Stimulated activated CD4-positive, alpha-beta T cell treated with anti-CD3 and anti-CD28 coated beads, TNF-alpha, amount 100 ng/mL, for 4 hours (primary cell): ENCODE data around the gene SERPINA10.
"Not testable (repeated sequence)": the region's sequence is repeated elsewhere in the genome, so short reads cannot be mapped to it uniquely, and the experiment has no call there.

Source experiments
- DNase-seq, 3 experiments: peaks; one replicate each; pipeline ENCODE4 v3.0.0-alpha.2; 2020; ENCODE audit warnings: low read depth in 3 of 3

SERPINA10 gene

DNA sequence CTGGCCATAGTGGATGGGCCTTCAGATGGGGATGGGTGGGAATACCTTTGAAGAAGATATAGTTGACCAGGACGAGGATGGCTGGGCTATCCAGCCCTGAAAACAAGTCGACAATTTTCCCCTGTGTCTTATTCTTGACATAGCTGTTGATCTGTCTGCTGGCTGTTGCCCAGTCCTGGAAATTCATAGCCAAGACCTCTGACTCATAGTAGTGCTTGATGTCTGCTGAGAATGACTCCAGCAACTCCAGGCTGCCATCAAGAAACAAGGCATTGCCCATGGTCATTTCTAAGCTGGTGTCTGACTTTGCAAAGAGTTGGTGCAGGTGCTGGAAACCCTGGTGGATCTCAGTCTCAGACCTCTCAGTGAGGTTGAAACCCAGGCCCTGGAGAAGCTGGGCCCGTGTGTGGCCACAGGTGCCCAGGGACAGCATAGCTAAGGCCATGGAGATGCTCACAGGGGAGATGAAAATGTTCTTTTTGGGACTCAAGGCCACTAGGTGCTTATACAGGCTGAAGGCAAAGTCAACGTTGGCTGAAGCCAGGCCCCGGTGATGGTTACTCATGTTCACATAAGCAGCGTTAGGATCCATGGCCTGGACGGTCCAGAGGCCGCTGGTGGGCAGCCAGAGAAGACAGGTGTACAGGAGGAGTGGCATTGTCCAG, 21.1 kb upstream of the SERPINA10 start:
- DNase-seq, result no peak

DNA sequence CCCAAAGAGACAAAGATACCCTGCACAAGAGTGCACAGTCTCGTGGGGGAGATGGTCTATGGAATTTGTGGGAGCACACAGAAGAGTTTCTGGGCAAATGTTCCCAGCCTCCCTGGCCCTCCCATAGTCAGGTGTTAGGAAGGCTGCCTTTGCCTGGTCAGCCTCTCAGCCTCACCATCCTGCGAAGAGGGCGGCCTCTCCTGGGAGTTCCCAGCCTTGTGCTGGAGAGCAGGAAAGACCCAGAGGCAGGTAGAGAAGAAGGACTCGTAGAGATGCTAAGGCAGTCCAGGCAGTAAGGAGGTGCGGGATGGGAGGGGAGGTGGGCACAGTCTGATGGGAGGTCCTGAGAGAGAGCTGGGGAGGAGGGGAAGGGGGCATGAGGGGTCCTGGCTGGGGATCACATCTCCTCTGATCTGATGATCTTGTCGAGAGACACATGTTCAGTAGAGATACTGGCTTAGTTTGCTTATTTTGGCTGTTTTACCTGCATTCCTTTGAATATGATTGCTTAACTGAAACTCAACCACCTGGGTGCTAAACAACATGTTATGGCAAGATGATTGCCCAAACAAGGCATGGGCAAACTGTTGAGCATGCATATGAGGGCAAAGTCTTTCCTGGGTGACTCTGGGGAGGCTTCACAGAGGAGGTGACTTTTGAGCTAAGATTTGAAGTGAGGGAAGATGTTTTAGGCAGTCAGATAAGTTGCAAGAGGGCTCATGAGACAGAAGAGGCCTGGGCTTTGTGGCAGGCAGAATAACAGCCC, 19.6 kb upstream of the SERPINA10 start:
- no peak for DNase-seq

DNA sequence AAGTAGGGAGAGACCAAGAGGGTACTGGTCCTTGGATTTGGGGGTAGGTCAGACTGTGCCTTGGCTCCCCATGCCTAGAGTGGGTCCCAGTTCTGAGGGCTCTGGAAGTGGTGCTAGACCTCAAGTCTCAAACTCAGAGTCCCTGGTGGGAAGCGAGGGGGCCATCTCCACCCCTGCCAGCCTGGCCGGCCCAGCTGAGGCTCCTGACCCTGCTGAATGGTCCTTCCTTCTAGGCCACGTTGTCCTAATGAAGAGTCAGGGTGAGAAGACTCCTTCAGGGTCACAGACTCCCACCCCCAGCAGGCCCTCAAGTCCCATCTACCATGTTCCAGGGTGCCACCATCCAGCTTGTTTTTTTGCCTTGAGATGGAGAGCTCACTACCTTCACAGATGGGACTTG, 17.2 kb upstream of the SERPINA10 start:
- DNase-seq, result no peak

DNA sequence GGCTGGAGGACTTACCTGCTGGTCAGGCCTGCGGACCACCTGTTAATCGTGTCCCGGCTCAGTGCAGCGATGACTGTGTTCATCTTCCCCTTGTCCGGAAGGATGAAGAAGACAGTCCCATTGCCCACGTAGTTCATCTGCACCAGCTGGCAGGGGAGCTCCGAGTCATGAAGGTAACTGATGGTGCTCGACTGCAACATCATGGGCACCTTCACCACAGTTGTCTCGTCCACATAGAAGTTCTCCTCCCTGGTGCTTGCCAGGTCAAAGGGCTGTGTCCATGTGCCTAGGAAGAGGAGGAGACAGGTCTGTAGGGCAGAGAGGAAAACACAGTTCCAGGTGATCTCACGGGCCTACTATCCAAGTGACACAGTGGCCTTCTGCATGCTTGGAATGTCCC, 16.7 kb upstream of the SERPINA10 start:
- no peak for DNase-seq

DNA sequence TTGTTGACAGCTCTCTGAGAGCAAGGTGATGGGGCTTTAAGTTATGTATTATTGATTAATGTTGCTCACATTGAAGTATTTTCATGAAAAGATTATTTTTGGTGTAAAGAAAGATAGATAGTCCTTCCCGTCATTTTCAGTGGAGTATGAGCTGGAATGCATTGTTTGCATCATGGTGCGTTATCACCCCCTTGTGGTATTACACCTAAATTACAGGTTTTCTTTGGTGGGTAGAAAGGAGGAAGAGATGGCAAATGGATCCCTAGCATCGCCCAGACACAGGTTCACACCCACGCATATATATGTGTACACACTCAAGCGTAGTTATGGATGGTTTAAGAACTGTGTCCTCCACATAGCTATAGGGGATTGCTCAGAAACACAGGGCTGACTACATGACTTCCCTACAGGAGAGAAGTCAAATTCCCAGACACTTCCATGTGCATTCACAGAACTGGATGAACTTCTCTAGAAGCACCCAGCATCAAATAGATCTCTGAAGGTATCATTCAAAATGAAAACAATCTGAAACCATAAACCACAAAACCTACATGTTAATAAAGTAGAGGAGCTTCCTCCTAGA, 14.4 kb upstream of the SERPINA10 start:
- no peak for DNase-seq

DNA sequence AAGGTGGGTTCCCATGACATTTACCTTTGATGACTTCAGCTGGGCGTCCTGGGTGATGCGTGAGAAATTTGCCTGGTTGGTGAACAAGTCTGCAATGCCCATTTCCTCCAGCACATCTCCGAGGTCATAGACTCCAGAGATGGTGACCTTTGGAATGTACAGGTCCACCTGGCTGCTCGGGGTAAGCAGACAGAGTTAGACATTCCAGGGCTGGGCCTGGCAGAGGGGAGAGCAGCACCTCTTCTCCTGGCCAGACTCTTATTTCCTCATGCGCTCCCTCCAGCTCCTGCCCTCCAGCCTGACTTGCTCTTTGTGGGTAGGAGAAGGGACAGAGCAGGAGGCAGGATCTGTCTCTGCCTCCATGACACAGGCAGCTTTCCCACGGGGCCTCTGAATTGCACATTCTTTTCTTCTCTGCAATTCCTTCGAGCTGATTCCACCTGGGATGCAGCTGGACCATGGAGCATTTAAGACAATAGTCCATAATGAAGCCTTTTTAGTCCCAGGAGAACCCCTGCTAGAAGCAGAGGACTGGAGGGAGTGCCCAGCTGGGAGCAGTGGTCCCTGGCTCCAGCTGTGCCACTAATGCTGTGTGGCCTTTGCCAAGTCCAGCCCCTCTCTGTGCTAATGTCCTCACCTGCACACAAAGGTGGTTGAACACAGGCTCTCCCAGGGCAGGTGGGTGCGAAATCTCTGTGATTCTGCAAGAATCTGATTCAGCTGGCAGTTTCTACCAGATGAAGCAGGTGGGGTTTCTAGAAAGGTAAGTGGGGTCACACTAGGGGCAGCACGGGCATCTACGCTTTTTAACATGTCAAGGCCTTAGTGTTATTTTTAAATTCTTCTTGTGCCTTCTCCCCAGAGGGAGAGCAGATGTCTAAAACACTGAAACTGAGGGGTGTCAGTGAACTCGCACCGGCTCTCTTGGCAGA, 13.2 kb upstream of the SERPINA10 start:
- DNase-seq, result no peak

DNA sequence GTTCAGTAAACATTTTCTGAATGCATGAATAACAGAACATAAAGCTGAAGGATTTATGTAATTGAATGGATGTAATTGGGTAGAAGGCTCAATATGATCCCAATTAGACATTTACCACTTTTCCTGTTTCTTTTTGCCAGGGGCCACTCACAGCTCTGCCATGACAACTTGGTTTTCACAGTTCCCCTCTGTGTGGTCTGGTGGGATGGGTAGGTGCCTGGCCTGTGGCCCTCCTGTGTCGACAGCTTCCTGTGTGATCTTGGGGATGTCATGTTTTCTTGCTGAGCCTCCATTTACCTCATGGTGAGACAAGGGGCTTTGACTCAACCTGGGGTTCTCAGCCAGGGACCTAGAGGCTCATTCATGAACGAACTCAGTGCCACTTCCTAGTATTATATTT, 12.6 kb upstream of the SERPINA10 start:
- no peak for DNase-seq

DNA sequence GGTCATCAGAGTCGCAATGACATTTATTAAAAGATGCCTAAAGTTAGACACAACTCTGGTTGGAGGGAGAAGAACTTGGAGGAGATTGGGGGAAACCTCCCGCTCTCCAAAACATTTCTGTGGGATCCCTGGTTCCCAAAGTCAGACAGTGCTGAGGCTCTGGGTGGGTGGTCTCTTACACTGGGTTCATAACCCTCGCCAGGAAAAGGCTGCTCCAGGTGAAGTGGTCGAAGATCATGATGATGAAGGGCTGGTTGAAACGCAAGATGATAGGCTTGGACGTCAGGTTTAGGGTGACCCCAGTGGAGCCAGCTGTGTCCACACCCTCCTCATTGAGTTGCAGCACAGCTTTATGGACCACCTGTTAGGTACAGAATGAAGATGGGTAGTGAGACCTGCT, 11.2 kb upstream of the SERPINA10 start:
- DNase-seq, result no peak

DNA sequence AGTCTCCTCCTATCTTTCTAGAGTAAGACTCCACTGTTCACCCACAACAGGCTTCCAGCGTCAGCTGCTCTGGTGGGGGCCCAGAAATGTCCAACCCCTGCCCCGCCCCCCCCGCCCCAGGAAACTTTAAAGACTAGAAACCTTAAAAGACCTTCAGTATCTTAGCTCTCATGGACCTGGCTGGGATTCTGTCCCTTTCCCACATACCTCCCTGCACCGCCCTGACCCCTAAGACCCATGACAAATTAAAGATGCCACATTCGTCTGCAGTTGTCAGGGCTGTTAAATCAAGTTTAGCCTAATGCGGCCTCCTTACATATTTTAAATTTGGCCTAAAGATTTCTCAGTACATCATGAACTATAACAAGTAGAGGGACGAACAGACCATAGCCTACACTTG, 10.0 kb upstream of the SERPINA10 start:
- no peak for DNase-seq

DNA sequence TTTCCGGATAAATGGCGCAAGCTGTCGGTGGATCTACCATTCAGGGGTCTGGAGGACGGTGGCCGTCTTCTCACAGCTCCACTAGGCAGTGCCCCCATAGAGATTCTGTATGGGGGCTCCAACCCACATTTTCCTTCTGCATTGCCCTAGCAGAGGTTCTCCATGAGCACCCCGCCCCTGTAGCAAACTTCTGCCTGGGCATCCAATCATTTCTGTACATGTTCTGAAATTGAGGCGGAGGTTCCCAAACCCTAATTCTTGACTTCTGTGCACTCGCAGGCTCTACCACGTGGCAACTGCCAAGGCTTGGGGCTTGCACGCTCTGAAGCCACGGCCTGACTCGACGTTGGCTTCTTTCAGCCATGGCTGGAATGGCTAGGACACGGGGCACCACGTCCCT, 5.1 kb upstream of the SERPINA10 start:
- DNase-seq, result no peak

DNA sequence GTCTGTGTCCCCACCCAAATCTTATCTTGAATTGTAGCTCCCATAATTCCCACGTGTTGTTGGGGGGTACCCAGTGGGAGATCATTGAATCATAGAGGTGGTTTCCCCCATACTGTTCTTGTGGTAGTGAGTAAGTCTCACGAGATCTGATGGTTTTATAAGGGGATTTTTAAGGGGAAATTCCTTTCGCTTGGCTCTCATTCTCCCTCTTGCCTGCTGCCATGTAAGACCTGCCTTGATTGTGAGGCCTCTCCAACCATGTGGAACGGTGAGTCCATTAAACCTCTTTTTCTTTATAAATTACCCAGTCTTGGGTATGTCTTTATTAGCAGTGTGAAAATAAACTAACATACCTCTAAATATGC, 3.1 kb upstream of the SERPINA10 start:
- not testable (repeated sequence) for DNase-seq

DNA sequence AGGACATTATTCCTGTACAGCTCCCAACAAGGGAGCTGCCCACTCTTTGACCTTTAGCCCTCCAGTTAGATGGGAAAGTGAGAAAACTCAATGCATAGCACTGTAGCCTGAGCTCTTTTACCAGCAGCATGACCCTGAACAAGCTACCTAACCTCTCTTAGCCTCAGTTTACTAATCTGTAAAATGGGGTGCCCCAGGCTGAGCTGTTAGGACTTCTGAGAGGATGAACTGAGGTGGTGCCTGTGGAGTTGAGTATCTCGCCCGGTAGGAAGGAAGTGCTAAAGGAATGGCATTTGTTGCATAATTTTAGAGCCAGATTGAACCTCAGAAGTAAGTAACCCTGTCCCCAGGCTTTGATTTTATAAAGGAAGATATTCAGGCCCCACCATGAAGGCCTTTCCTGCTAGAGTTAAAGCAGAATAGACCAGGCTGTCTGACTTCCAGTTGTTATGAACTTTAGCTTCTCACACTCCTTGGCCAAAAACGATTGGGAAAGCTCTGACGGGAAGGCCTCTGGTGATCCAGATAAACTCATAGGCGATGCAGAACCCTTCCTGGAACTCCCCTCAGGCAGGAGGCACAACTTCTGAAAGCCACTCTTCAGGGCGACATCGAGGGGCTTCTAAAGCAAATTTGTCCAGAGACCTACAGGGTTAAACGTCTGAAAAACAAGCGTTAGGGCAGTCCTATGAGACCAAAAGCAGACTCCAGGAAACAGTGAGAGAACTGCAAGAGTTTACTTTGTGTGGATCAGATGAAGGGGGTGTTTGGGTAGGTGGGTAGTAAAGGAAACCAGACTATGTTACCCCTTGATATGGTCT, 2.5 kb upstream of the SERPINA10 start:
- no peak for DNase-seq

DNA sequence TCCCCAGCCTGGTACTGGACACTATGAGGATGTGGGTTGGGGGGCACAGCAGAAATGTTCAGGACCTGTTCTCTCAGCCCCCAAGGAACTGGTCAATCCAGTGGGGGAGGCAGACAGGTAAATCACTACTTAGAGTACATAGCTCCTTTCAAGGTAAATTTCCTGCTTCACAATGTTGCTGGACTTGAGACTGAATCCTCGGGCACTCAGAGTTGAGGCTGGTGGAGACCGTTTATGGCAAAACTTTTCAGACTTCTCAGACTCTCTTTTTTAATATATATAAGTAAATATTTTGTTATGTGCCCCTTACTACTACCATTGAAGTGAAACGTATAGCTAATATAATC, 483 bp upstream of the SERPINA10 start:
- no peak for DNase-seq

DNA sequence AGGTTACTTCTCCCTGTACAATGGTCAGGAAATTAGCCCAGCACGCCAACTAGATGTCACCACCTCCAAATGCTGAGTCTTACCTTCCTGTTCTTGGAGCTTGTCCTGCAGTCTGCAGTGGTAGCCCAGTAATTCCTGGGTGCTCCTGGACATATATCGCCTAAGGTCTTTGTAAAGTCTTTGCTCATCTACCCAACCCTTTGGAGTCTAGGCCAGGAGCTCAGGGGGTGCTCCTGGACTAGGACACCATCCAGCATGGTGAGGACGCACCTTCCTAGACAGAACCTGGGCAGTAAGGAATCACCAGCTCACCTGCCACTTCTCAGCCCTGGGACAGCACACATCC, 569 bp downstream of the SERPINA10 start:
- no peak for DNase-seq

DNA sequence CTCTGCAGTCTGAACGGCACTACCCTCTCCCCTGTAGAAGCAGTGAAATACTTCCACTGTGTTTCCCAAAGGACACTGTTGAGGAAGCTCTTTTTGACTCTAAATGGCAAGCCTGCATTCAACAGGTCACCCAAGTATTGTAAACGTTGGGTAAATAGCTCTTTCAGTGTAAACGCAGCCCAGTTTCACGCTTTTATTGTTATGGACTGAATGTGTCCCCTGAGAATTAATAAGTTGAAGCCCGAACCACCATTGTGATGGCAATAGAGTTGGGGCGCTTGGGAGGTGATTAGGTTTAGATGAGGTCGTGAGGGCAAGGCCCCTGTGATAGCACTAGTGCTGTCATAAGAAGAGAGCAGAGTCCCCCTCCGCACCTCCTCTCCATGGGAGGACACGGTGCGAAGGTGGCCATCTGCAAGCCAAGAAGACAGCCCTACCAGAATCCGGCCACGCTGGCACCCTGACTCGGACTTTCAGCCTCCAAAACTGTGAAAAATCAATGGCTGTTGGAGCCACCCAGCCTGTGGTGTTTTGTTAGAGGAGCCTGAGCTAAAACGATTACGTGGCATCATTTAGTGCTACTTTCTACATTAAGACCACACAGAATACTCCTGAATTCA, 1.1 kb downstream of the SERPINA10 start:
- DNase-seq, result no peak

DNA sequence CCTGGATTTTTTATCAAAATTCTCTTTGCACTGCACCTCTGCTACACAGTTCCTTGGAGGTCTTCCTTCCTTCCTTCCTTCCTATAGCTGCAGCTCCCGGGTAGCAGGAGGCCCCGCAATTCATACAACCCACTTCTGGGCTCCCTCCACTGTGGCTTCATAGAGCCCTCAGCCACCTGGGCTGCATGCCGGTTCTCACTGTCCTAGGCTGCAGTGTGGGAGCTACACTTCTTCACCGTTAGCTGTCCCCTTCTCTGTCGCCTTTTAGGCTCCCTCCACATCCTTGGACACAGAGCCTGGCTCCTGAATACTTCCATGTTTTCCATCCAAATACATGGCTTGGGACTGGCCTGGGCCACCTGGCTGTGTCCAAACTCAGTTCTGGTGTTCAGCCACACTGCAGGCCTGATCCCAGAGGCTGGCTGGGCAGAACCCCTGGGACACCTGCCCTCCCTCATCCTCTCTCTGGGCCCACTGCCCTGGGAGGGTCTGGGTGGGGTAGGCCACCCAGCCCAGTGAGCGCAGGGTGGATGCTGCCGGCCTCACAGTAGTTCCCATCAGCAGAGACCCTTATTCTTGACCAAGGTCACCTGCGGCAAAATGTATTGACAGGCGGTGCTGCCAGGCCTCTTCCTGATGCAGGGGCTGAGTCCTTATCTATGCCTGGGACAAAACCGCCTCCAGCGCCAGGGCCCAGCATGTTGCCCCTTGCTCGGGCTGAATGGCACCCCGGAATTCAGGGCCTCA, 1.7 kb downstream of the SERPINA10 start:
- DNase-seq, result no peak

DNA sequence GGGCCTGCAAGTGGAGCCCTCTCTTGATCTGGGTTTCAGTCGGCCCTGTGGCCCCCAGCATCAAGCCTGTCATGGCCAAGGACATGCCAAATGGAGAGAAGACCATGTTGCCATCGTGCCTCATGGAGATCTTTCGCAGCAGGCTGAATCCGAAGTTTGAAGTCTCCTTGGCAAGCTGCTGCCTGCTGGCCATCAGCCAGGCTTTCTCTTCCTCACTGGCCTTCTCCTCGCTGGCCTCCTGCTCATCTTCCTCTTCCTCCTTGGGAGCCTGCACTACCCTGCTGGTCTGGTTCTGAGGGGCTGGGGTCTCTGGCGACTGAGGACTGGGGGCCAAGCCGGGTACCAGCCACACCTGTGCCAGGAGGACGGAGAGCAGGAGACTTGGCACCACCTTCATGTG, 2.9 kb downstream of the SERPINA10 start:
- DNase-seq, result no peak

DNA sequence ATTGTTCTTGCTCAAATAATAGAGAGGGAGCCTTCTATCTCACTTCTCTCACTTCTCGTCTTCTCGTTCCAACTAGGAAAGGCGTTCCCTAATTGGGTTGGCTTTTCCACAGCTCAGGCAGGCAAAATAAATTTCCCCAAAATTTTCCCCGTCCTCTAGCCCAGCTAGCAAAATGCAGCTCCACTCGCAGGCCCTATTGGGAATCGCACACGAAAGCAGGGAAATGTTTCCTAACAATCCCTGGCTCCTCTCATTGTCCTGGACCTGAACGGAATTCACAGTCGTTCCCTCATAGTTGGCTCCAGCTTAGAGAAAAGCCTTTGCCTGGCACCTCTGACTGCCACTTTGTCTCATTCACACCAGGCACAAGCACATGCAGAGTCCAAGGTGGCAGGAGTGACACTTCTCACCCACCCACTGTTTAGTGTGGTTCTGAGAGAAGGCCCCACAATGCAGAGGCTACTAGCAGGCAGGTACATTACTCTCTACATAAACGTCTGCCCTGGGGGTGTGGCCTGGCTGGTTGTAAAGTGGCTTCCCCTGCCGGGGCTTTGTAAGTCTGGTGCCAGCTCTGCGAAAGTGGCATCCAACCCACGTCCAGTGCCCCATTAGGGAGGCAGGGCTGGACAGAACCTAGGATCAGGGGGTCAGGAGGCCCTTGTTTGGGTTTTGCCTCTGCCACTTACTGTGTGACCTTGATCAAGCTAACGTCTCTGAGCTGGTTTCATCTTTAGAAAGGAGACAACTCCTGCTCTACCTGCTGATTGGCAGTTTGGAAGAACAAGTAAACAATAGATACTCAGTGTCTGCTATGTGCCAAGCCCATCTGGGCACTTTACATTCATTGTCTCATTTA, 4.2 kb downstream of the SERPINA10 start:
- DNase-seq, result no peak

DNA sequence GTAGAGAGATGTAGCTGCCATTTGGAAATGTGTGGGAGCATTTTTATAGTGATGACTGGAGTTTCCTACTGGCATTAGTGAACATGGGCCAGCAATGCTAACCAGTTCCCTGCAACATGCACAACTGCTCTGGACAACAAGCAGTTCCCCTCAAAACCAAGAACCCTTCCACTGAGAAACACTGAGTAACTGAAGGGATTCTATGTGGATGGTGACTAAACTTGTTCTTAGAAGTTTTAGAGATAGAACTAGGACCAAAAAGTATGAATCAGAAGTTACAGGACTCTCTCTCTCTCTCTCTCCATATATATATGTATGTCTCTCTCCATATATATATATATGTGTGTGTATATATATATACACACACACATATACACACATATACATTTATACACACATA, 7.9 kb downstream of the SERPINA10 start:
- no peak for DNase-seq
